Natural killer cell (primary cell): ENCODE results near the gene KCNK6. TPM values are rescaled to one million over a fixed set of nuclear protein-coding genes. Genes with fewer than 3 reads are reported as not detected.
A peak's percentile ranks its signal among the peaks of the same experiment; 100 is the strongest.

Experiments used
- ATAC-seq, 3 donors: fragments of 150-1000 bp in 2 of 3; fragments of 200-7000 bp in 1 of 3; cut with Tn5 transposase; 1 replicate in 1 of 3; 2 replicates in 2 of 3; pipeline ENCODE4 v1.10.0; 2021; ENCODE audit warnings: mild to moderate bottlenecking in 2 of 3, moderate library complexity in 2 of 3
- DNase-seq, 2 donors: peaks; one replicate each; pipeline versions ENCODE4 v3.0.0 to v3.0.0-alpha.2; 2013 to 2021; ENCODE audit warnings: mixed read lengths in 1 of 2
- H3K27ac ChIP-seq: one replicate; pipeline ENCODE4 v1.5.1; 2013; ENCODE audit warnings: mild to moderate bottlenecking, low read length
- H3K27me3 ChIP-seq: one replicate; pipeline ENCODE4 v1.6.1; 2013; ENCODE audit warnings: low read length; ENCODE audit not compliant: control insufficient read depth, insufficient read depth
- H3K36me3 ChIP-seq: one replicate; pipeline ENCODE4 v1.6.1; 2013; ENCODE audit warnings: low read length; ENCODE audit not compliant: control insufficient read depth, insufficient read depth
- H3K4me1 ChIP-seq: one replicate; pipeline ENCODE4 v1.6.1; 2013; ENCODE audit warnings: low read length; ENCODE audit not compliant: control insufficient read depth, insufficient read depth
- H3K4me3 ChIP-seq: one replicate; pipeline ENCODE4 v1.5.1; 2013; ENCODE audit warnings: low read length
- H3K9me3 ChIP-seq: one replicate; pipeline ENCODE4 v1.6.1; 2013; ENCODE audit warnings: low read length; ENCODE audit not compliant: control insufficient read depth, insufficient read depth
- H3K27ac Mint-ChIP-seq, 2 donors: one replicate each; pipeline ENCODE4 v1.8.0; 2022; ENCODE audit warnings: mild to moderate bottlenecking in 2 of 2, mixed read lengths in 2 of 2, moderate library complexity in 1 of 2
- H3K27me3 Mint-ChIP-seq, 2 donors: one replicate each; pipeline ENCODE4 v1.8.0; 2022; ENCODE audit warnings: low read depth in 2 of 2, mixed read lengths in 2 of 2
- H3K36me3 Mint-ChIP-seq: one replicate; pipeline ENCODE4 v1.8.0; 2022; ENCODE audit warnings: mixed read lengths
- H3K4me1 Mint-ChIP-seq, 2 donors: one replicate each; pipeline ENCODE4 v1.8.0; 2022; ENCODE audit warnings: mixed read lengths in 2 of 2
- H3K4me3 Mint-ChIP-seq: one replicate; pipeline ENCODE4 v1.8.0; 2022; ENCODE audit warnings: mild to moderate bottlenecking, moderate library complexity, mixed read lengths
- H3K9me3 Mint-ChIP-seq, 2 donors: one replicate each; pipeline ENCODE4 v1.8.0; 2022; ENCODE audit warnings: mixed read lengths in 2 of 2
- CTCF ChIP-seq: fragments of 200-600 bp; IDR thresholded peaks from one replicate; pipeline ENCODE4 v1.8.0; 2022; ENCODE audit warnings: antibody characterized with exemption
- WGBS: methylation state at CpG from one replicate; pipeline ENCODE4 v1.1.7; 2013; ENCODE audit warnings: missing lambda C conversion rate; ENCODE audit not compliant: insufficient coverage; 5-methylcytosine and 5-hydroxymethylcytosine counted together
- intact Hi-C: fragments of 100-400 bp; cut with micrococcal nuclease; formaldehyde crosslinking; loops from one replicate; pipeline ENCODE4 v1.14.2; 2022
- total RNA-seq, 4 donors: library from RNA; stranded (reverse); fragments of 120-200 nt in 1 of 4; gene quantifications; one replicate each; pipeline versions ENCODE4 v1.2.3 to v1.2.4, GENCODE V29; 2013 to 2022

Gene KCNK6
- total RNA-seq, 3 donors from 2014 or later (not counting 1 experiment from before 2014, with no cell fraction given), result 2.1 to 6.2 (median 2.5) TPM

- peaks cover 23% of the 10 kb centered on the region for H3K4me1 ChIP-seq
- no peak overlapping the region for H3K27ac ChIP-seq
- Mint-ChIP-seq H3K36me3 (no peaks in the 10 kb centered on the region), H3K9me3 (no peaks in the 10 kb centered on the region), H3K27me3 (peaks cover 5 to 15% of the 10 kb centered on the region in 2 donors), H3K4me1 (peaks cover 0 to 19% of the 10 kb centered on the region in 2 donors), H3K27ac (no peak overlapping the region), H3K4me3 (peak overlapping the region; percentile 54)
- WGBS, result 62% methylated on average over 18 of the region's 18 CpGs
- TF ChIP-seq CTCF, result no peak
- no peaks in the 10 kb centered on the region for H3K36me3 ChIP-seq
- no peak for ATAC-seq
- no peak for DNase-seq
- intact Hi-C loops, result no loop called here
- H3K27me3 ChIP-seq, result peaks cover 3% of the 10 kb centered on the region
- no peak overlapping the region for H3K4me3 ChIP-seq
- no peaks in the 10 kb centered on the region for H3K9me3 ChIP-seq
Observed at GRCh38 chr19:38359242-38360021, 39.8 kb downstream of the KCNK6 start.

DNA sequence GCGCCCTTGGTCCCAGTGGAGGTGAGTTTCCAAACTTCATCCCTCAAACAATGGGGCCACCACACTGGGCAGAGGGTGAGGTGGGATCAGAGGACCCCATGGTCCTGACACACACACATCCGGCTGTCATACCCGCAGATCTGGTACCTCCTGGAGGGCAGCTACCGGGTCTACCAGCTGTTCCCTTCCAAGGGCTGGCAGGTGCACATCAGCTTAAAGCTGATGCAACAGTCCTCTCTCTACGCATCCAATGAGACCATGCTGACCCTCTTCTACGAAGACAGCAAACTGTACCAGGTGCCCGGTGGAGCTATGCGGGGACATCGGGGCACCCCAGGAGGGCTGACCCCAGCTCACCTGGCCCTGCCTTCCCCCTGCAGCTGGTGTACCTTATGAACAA lies 40.7 kb downstream of the KCNK6 start:
- Mint-ChIP-seq H3K4me3 (peak overlapping the region; percentile 77), H3K27ac (no peak overlapping the region), H3K36me3 (no peaks in the 10 kb centered on the region), H3K9me3 (no peaks in the 10 kb centered on the region), H3K4me1 (peaks cover 0 to 19% of the 10 kb centered on the region in 2 donors), H3K27me3 (peaks cover 5 to 15% of the 10 kb centered on the region in 2 donors)
- intact Hi-C loops, result no loop called here
- H3K27me3 ChIP-seq, result peaks cover 3% of the 10 kb centered on the region
- no peaks in the 10 kb centered on the region for H3K9me3 ChIP-seq
- TF ChIP-seq CTCF, result no peak
- peaks cover 23% of the 10 kb centered on the region for H3K4me1 ChIP-seq
- no peak overlapping the region for H3K27ac ChIP-seq
- WGBS, result 87% methylated on average over 9 of the region's 9 CpGs
- DNase-seq (no peak), ATAC-seq (no peak)
- no peak overlapping the region for H3K4me3 ChIP-seq
- no peaks in the 10 kb centered on the region for H3K36me3 ChIP-seq

DNA sequence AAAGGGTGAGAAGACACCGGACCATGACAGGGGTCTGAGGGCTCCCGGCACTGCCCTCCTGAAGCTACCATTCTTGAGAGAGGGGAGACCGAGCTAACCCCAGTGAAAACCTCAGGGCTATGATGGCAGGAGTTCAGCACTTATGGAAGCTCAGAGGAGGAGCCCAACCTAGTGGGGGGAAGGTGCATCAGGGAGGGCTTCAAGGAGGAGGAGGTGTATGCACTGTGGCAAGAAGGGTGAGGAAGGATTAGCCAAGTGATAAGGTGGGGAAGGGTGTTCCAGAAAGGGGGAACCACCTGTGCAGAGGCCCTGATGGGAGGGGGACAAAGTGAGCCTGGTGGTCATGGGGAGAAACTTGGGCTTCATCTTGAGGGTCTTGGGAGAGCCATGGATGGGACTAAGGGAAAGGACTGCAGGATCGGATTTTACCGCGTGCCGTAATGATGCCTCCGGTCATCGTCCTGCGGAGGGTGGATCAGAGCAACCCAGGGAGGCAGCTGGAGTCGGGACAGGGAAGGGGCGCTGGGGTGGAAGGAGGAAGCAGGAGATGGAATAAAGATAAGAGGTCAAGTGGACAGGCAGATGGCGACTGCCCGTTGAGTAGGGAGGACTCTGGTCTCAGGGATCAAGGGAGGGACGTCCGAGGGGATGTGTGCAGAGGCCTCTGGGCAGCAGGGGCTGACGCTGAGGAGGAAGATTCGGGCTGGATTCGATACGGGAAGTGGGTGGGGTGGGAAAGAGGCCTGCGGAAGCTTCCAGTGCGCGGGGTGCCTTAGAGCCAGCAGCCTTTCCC lies 41.4 kb downstream of the KCNK6 start:
- H3K4me3 ChIP-seq, result peak overlapping the region; percentile 43
- Mint-ChIP-seq H3K27me3 (peaks cover 5 to 15% of the 10 kb centered on the region in 2 donors), H3K9me3 (no peaks in the 10 kb centered on the region), H3K4me3 (peak overlapping the region; percentile 81), H3K27ac (peak overlapping the region in 1 of 2 donors; percentile 63), H3K36me3 (no peaks in the 10 kb centered on the region), H3K4me1 (peaks cover 0 to 19% of the 10 kb centered on the region in 2 donors)
- peaks cover 3% of the 10 kb centered on the region for H3K27me3 ChIP-seq
- intact Hi-C loops, result no loop called here
- H3K36me3 ChIP-seq, result no peaks in the 10 kb centered on the region
- DNase-seq (no peak), ATAC-seq (peak in 1 of 3 donors; percentile 7)
- no peak for TF ChIP-seq CTCF
- H3K4me1 ChIP-seq, result peaks cover 23% of the 10 kb centered on the region
- WGBS, result 20% methylated on average over 23 of the region's 23 CpGs
- H3K27ac ChIP-seq, result no peak overlapping the region
- H3K9me3 ChIP-seq, result no peaks in the 10 kb centered on the region
